H1 (cell line): Measurements from ENCODE around the gene NEK3.

Experiments used
- ASH2L ChIP-seq: fragments of 200-600, 300-600 bp; sonication (generic); IDR thresholded peaks from one replicate; pipeline ENCODE4 v1.7.1; 2017; ENCODE audit warnings: low read length
- CBX8 ChIP-seq: fragments of 300-800, 300-1000 bp; sonication (generic); IDR thresholded peaks from 2 replicates; pipeline ENCODE4 v1.7.1; 2016; ENCODE audit warnings: low read depth, low read length, borderline replicate concordance
- POLR2A ChIP-seq, 2 experiments: IDR thresholded peaks; 1 replicate in 1 of 2; 2 replicates in 1 of 2; pipeline ENCODE4 v1.6.1; 2011; ENCODE audit warnings: low read depth in 2 of 2, low read length in 2 of 2, mild to moderate bottlenecking in 2 of 2; ENCODE audit errors: control extremely low read depth in 1 of 2
- RFX5 ChIP-seq: IDR thresholded peaks from 2 replicates; pipeline ENCODE4 v1.6.1; 2011; ENCODE audit warnings: low read depth, low read length, improper control_type of control experiment, borderline replicate concordance
- SIX5 ChIP-seq: IDR thresholded peaks from 2 replicates; pipeline ENCODE4 v1.6.1; 2011; ENCODE audit warnings: mild to moderate bottlenecking, low read depth, low read length
- TEAD4 ChIP-seq: IDR thresholded peaks from 2 replicates; pipeline ENCODE4 v1.6.1; 2012; ENCODE audit warnings: low read depth, low read length, inconsistent platforms, mixed read lengths
- ZNF274 ChIP-seq: IDR thresholded peaks from 2 replicates; pipeline ENCODE4 v1.7.0; 2012; ENCODE audit warnings: low read length, borderline replicate concordance; ENCODE audit errors: extremely low read depth
- TF ChIP-seq, protein P1 (sequence below), 3 experiments: IDR thresholded peaks; 1 replicate in 2 of 3; 2 replicates in 1 of 3; pipeline versions ENCODE4 v1.5.1 to v1.6.1; 2011; ENCODE audit warnings: low read length in 3 of 3, mild to moderate bottlenecking in 3 of 3, inconsistent platforms in 2 of 3, low read depth in 1 of 3, moderate library complexity in 1 of 3; ENCODE audit not compliant: insufficient read depth in 1 of 3; ENCODE audit errors: control extremely low read depth in 1 of 3

DNA sequence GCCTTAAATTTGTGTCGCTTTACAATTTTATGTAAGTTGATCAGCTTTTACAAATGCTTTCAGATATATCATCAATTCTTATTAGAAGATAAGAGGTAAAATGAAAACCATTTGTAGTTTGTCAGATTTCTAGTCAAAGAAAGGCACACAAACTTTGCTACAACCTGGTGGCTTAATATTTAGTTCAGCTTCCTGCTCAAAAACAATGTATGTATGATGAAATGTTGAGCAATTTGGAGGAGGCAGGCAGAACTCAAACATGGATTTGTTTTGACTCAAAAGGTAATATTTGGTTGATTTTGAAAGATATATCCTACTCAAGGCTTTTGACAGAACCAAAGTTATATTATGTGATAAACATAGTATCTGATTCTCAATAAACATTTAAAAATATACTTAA is 54.8 kb downstream of the NEK3 start:
- TF ChIP-seq ZNF274 (no peak), RFX5 (no peak), SIX5 (no peak), POLR2A (IDR thresholded peaks at IDR 0.05; ENCODE audit: control extremely low read depth in 1 of 2, low read depth in 2 of 2, low read length in 2 of 2) (no peak), TEAD4 (no peak), CBX8 (no peak), ASH2L (no peak)
- TF ChIP-seq, protein P1, sequence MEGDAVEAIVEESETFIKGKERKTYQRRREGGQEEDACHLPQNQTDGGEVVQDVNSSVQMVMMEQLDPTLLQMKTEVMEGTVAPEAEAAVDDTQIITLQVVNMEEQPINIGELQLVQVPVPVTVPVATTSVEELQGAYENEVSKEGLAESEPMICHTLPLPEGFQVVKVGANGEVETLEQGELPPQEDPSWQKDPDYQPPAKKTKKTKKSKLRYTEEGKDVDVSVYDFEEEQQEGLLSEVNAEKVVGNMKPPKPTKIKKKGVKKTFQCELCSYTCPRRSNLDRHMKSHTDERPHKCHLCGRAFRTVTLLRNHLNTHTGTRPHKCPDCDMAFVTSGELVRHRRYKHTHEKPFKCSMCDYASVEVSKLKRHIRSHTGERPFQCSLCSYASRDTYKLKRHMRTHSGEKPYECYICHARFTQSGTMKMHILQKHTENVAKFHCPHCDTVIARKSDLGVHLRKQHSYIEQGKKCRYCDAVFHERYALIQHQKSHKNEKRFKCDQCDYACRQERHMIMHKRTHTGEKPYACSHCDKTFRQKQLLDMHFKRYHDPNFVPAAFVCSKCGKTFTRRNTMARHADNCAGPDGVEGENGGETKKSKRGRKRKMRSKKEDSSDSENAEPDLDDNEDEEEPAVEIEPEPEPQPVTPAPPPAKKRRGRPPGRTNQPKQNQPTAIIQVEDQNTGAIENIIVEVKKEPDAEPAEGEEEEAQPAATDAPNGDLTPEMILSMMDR (IDR thresholded peaks at IDR 0.05; ENCODE audit: control extremely low read depth in 1 of 3, insufficient read depth in 1 of 3, low read depth in 1 of 3, low read length in 3 of 3): no peak
